Activated naive CD4-positive, alpha-beta T cell treated with anti-CD3 and anti-CD28 coated beads for 36 hours (primary cell): Measurements from ENCODE around the gene CLDN6. TPM values are rescaled to one million over a fixed set of nuclear protein-coding genes. Genes with fewer than 3 reads are reported as not detected.

Source experiments
- CTCF ChIA-PET: fragments of 350-600 bp; sonication (Branson Sonifier 250); formaldehyde crosslinking; loops from one replicate; lab custom pipeline; 2021; ENCODE audit warnings: antibody characterized with exemption; lab: Charles Lee
- DNase-seq: peaks from one replicate; pipeline ENCODE4 v3.0.0-alpha.2; 2020
- H3K27ac Mint-ChIP-seq: one replicate; pipeline ENCODE4 v1.8.0; 2021; ENCODE audit warnings: mild to moderate bottlenecking, mixed read lengths
- H3K27me3 Mint-ChIP-seq: one replicate; pipeline ENCODE4 v1.8.0; 2021; ENCODE audit warnings: low read depth, mixed read lengths
- H3K36me3 Mint-ChIP-seq: one replicate; pipeline ENCODE4 v1.8.0; 2021; ENCODE audit warnings: low read depth, mixed read lengths
- H3K4me1 Mint-ChIP-seq: one replicate; pipeline ENCODE4 v1.8.0; 2021; ENCODE audit warnings: low read depth, mixed read lengths
- H3K4me3 Mint-ChIP-seq: one replicate; pipeline ENCODE4 v1.8.0; 2021; ENCODE audit warnings: mild to moderate bottlenecking, moderate library complexity, mixed read lengths
- H3K9me3 Mint-ChIP-seq: one replicate; pipeline ENCODE4 v1.8.0; 2021; ENCODE audit warnings: mixed read lengths
- intact Hi-C: fragments of 100-400 bp; cut with micrococcal nuclease; formaldehyde crosslinking; loops from one replicate; pipeline ENCODE4 v1.15.1; 2023
- total RNA-seq, 2 experiments: library from RNA; stranded (reverse); gene quantifications; one replicate each; pipeline ENCODE4 v1.2.3, GENCODE V29; 2021

Gene CLDN6
- total RNA-seq, 2 experiments from 2014 or later: not detected

- no peaks in the 10 kb centered on the region for H3K9me3 Mint-ChIP-seq
- peaks cover 31% of the 10 kb centered on the region for H3K4me1 Mint-ChIP-seq
- no peaks in the 10 kb centered on the region for H3K36me3 Mint-ChIP-seq
- H3K4me3 Mint-ChIP-seq: no peak overlapping the region
- CTCF ChIA-PET: no interaction called here
- H3K27ac Mint-ChIP-seq: no peak overlapping the region
- H3K27me3 Mint-ChIP-seq: peaks cover 5% of the 10 kb centered on the region
- DNase-seq: no peak
- intact Hi-C loops: no loop called here
Observed at GRCh38 chr16:3017344-3017743, 639 bp downstream of the CLDN6 start.

DNA sequence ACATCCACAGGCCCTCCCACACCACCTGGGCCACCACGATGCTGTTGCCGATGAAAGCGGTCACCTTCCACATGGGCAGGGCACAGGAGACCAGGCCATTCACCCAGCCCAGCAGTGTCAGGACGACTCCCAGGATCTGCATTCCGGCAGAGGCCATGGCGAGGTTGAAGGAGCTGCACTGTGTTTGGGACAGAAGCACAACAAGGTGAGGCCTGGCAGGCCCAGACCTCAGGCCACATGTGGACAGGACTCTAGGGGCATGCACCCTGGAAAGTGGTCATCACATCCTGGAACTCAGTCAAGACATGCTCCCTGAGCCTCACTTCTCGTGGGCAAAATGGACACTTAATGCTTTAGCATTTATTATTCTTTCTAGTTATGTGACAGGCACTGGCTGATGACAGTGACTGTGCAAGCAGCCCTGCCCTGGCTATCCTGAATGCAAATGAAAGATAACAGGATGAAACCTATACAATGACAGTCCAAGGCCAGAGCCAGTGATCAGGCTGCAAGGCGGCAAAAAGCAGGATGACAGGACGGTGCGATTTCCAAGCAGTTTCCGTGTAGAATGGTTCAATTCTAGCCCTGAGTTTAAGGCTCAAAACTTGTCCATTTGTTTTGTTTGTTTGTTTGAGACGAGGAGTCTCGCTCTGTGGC lies 2.0 kb downstream of the CLDN6 start:
- CTCF ChIA-PET: no interaction called here
- Mint-ChIP-seq H3K4me3 (no peak overlapping the region), H3K9me3 (no peaks in the 10 kb centered on the region), H3K27ac (no peak overlapping the region), H3K36me3 (no peaks in the 10 kb centered on the region), H3K4me1 (peaks cover 22% of the 10 kb centered on the region), H3K27me3 (peaks cover 5% of the 10 kb centered on the region)
- intact Hi-C loops: no loop called here
- no peak for DNase-seq

GRCh38 chr16:3014971-3015370 lies 3.0 kb downstream of the CLDN6 start:
- CTCF ChIA-PET: no interaction called here

DNA sequence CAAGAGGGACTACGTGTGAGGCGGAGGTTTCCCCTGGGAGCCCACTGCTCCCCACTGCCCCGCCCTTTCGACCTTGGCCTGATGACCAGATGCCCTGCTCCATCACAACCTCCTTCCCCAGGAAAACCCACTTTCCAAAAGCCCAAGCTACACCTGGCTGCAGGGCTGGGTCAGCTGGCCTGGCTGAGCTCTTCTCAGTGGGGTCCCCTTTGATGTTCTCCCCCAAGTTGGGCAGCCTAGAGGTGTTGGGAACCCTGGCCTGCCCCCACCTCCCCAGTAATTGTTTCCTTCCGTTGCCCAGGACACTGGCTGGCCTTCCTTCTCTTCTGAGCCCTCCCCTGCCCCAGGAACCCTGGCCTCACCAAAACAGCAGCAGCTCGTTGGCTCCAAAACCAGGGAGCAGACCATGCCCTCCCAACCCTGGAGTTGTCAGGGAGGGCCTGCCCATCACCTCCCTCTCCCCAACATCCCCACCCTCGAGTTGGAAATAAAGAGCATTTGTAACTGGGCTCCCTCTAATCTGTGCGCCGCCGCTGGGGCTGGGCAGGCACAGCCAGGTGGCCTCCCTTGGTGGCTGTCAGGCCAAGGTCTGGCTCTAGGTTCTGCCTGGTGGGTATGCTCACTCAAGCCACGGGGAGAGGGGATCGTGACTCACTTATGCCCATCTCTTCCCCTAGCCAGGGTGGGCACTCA lies 3.8 kb downstream of the CLDN6 start:
- intact Hi-C loops: no loop called here
- H3K27ac Mint-ChIP-seq: no peak overlapping the region
- H3K27me3 Mint-ChIP-seq: peaks cover 3% of the 10 kb centered on the region
- no peak overlapping the region for H3K4me3 Mint-ChIP-seq
- H3K4me1 Mint-ChIP-seq: peaks cover 10% of the 10 kb centered on the region
- H3K36me3 Mint-ChIP-seq: no peaks in the 10 kb centered on the region
- DNase-seq: no peak
- CTCF ChIA-PET: interaction anchor here (1.0 kb wide), 1 partner anchor 32 kb away, joined by 4 read pairs; no protein-coding TSS in a partner anchor
- no peaks in the 10 kb centered on the region for H3K9me3 Mint-ChIP-seq

More at GRCh38 chr16:3014971-3015370, 3.0 kb downstream of the CLDN6 start:
- Mint-ChIP-seq H3K4me3 (no peak overlapping the region), H3K36me3 (no peaks in the 10 kb centered on the region), H3K27me3 (peaks cover 4% of the 10 kb centered on the region), H3K4me1 (peaks cover 16% of the 10 kb centered on the region), H3K9me3 (no peaks in the 10 kb centered on the region), H3K27ac (no peak overlapping the region)
- no peak for DNase-seq
- intact Hi-C loops: no loop called here

DNA sequence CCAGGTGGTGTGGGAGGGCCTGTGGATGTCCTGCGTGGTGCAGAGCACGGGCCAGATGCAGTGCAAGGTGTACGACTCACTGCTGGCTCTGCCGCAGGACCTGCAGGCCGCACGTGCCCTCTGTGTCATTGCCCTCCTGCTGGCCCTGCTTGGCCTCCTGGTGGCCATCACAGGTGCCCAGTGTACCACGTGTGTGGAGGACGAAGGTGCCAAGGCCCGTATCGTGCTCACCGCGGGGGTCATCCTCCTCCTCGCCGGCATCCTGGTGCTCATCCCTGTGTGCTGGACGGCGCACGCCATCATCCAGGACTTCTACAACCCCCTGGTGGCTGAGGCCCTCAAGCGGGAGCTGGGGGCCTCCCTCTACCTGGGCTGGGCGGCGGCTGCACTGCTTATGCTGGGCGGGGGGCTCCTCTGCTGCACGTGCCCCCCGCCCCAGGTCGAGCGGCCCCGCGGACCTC lies 4.5 kb downstream of the CLDN6 start:
- CTCF ChIA-PET: interaction anchor here (1.0 kb wide), 1 partner anchor 31 kb away, joined by 4 read pairs; no protein-coding TSS in a partner anchor
- H3K36me3 Mint-ChIP-seq: no peaks in the 10 kb centered on the region
- H3K4me1 Mint-ChIP-seq: peaks cover 14% of the 10 kb centered on the region

GRCh38 chr16:3012828-3013420 lies 5.1 kb downstream of the CLDN6 start, which contains the start of gene CLDN9:
CLDN9 (plus strand) TSS chr16:3012923; CDS start chr16:3013363, 440 bp downstream.
- CTCF ChIA-PET: interaction anchor here (13.3 kb wide), 1 partner anchor 14 kb away, joined by 310 read pairs; the partner anchor contains the start of genes CLDN6, HCFC1R1, THOC6 and TNFRSF12A
- Mint-ChIP-seq H3K9me3 (no peaks in the 10 kb centered on the region), H3K27me3 (no peaks in the 10 kb centered on the region), H3K27ac (no peak within 1 kb of the TSS), H3K36me3 (no peaks in the 10 kb centered on the region), H3K4me1 (peaks cover 15% of the 10 kb centered on the region), H3K4me3 (no peak within 1 kb of the TSS)
- intact Hi-C loops: no loop called here
- DNase-seq: no peak

More for the DNA sequence above, 4.5 kb downstream of the CLDN6 start:
- Mint-ChIP-seq H3K9me3 (no peaks in the 10 kb centered on the region), H3K4me3 (no peak overlapping the region), H3K27ac (no peak overlapping the region), H3K27me3 (peaks cover 2% of the 10 kb centered on the region)
- DNase-seq: no peak
- intact Hi-C loops: no loop called here

- Mint-ChIP-seq H3K27ac (no peak overlapping the region), H3K4me3 (no peak overlapping the region), H3K9me3 (no peaks in the 10 kb centered on the region), H3K27me3 (no peaks in the 10 kb centered on the region), H3K4me1 (peaks cover 22% of the 10 kb centered on the region), H3K36me3 (no peaks in the 10 kb centered on the region)
- intact Hi-C loops: no loop called here
- no peak for DNase-seq
- CTCF ChIA-PET: interaction anchor here (13.3 kb wide), 1 partner anchor 15 kb away, joined by 310 read pairs; the partner anchor contains the start of genes CLDN6, HCFC1R1, THOC6 and TNFRSF12A
Observed at GRCh38 chr16:3012246-3012645, 5.7 kb downstream of the CLDN6 start.

DNA sequence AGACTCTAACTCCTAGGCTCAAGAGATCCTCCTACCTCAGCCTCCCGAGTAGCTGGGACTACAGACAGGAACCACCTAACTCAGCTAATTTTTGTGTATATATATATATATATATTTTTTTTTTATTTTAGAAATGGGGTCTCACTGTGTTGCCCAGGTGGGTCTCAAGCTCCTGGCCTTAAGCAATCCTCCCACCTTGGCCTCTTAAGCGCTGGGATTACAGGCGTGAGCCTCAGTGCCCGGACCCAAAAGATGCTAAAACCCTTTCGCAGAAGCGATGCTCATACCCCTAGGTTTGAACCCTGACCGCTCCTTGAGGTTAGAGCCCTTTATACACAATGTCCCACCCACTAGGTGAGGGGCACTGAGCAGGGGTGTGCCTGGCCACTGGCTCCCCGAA lies 7.5 kb downstream of the CLDN6 start:
- DNase-seq: no peak
- CTCF ChIA-PET: interaction anchor here (0.6 to 13.3 kb wide), 2 partner anchors 16 to 386 kb away, joined by 3 to 310 read pairs; partner anchors contain the start of genes CLDN6, HCFC1R1, THOC6 and TNFRSF12A
- no peak overlapping the region for H3K4me3 Mint-ChIP-seq
- no peaks in the 10 kb centered on the region for H3K9me3 Mint-ChIP-seq
- intact Hi-C loops: no loop called here
- peaks cover 2% of the 10 kb centered on the region for H3K27me3 Mint-ChIP-seq
- H3K36me3 Mint-ChIP-seq: no peaks in the 10 kb centered on the region
- no peak overlapping the region for H3K27ac Mint-ChIP-seq
- peaks cover 30% of the 10 kb centered on the region for H3K4me1 Mint-ChIP-seq

DNA sequence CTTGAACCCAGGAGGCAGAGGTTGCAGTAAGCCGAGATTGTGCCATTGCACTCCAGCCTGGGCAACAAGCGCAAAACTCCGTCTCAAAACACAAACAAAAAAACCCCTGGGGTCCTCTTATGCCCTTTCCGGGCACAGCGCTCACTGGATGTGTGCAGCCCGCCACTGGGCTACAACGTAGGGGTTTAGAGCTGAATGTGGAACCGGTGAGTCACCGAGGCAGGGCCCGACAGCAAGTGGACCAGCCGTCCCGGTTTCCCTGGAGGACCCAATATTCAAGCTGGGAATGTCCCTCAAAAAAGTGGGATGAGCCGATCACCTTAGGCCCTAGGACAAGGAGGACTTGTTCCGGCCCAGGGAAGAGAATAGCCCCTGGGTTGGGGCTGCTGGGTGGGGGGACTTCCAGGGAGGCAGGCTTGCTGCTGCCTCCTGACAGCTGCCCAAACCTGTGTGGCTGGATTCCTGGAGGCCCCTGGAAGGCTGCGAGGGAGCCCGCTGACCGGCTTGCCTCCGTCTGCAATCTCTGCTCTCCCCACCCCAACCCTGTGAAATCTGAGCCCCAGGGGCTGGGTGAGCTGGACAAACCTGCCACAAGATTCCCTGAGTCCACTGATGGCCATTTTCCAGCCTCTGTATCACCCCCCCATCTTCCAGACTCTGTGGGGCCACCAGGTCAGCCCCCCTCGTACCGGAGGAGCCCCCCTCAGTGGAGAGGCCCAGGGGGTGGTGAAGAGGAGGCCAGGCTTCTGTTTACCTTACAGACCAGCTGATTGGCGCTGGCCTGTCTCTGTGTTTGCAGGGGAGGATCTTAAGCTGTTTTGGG lies 8.2 kb downstream of the CLDN6 start:
- CTCF ChIA-PET: interaction anchor here (0.6 to 13.3 kb wide), 2 partner anchors 17 to 387 kb away, joined by 3 to 310 read pairs; partner anchors contain the start of genes CLDN6, HCFC1R1, THOC6 and TNFRSF12A
- H3K36me3 Mint-ChIP-seq: no peaks in the 10 kb centered on the region
- H3K27ac Mint-ChIP-seq: no peak overlapping the region
- peaks cover 30% of the 10 kb centered on the region for H3K4me1 Mint-ChIP-seq
- no peak for DNase-seq
- H3K4me3 Mint-ChIP-seq: no peak overlapping the region
- H3K9me3 Mint-ChIP-seq: no peaks in the 10 kb centered on the region
- intact Hi-C loops: no loop called here
- peaks cover 2% of the 10 kb centered on the region for H3K27me3 Mint-ChIP-seq

DNA sequence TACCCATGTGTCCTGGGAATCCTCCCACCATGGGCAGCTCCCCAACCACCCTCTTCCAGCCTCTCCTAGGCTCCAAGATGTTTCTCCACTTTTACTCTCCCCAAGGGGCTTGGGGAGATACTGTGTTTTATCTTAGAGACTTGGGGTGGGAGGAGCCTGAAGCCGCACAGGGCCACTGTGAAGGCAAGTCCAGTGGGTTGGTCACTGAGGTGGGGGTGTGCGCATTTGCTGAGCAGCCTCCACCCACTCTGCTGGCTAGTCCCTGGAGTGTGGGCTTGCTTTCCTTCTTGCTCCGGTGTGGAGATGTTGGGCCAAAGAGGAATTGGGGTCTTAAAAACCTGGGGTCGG lies 9.3 kb downstream of the CLDN6 start:
- intact Hi-C loops: no loop called here
- H3K27me3 Mint-ChIP-seq: peaks cover 2% of the 10 kb centered on the region
- no peak overlapping the region for H3K27ac Mint-ChIP-seq

GRCh38 chr16:3007957-3008689 lies 9.9 kb downstream of the CLDN6 start:
- H3K4me3 Mint-ChIP-seq: no peak overlapping the region
- no peak for DNase-seq
- intact Hi-C loops: no loop called here
- no peaks in the 10 kb centered on the region for H3K9me3 Mint-ChIP-seq
- peaks cover 2% of the 10 kb centered on the region for H3K27me3 Mint-ChIP-seq
- H3K4me1 Mint-ChIP-seq: peaks cover 30% of the 10 kb centered on the region
- CTCF ChIA-PET: interaction anchor here (0.9 to 13.3 kb wide), 3 partner anchors 19 to 127 kb away, joined by 3 to 310 read pairs (median 3); partner anchors contain the start of genes CLDN6, HCFC1R1, THOC6 and TNFRSF12A
- no peaks in the 10 kb centered on the region for H3K36me3 Mint-ChIP-seq
- H3K27ac Mint-ChIP-seq: no peak overlapping the region

More for the DNA sequence above, 9.3 kb downstream of the CLDN6 start:
- no peaks in the 10 kb centered on the region for H3K36me3 Mint-ChIP-seq
- CTCF ChIA-PET: interaction anchor here (13.3 kb wide), 1 partner anchor 18 kb away, joined by 310 read pairs; the partner anchor contains the start of genes CLDN6, HCFC1R1, THOC6 and TNFRSF12A
- peaks cover 30% of the 10 kb centered on the region for H3K4me1 Mint-ChIP-seq
- H3K9me3 Mint-ChIP-seq: no peaks in the 10 kb centered on the region
- no peak for DNase-seq
- no peak overlapping the region for H3K4me3 Mint-ChIP-seq
